Activated CD4-positive, CD25-positive, alpha-beta regulatory T cell treated with anti-CD3 and anti-CD28 coated beads, Interleukin-2, amount 50 U/mL, for 24 hours (primary cell): Measurements from ENCODE around the gene DHRS2.
A peak's percentile ranks its signal among the peaks of the same experiment; 100 is the strongest.
"Not testable (repeated sequence)": the region's sequence is repeated elsewhere in the genome, so short reads cannot be mapped to it uniquely, and the experiment has no call there.

ENCODE experiments used
- ATAC-seq, 2 donors: fragments of 150-1000 bp; cut with Tn5 transposase; one replicate each; pipeline ENCODE4 v1.10.0; 2021; ENCODE audit warnings: mild to moderate bottlenecking in 1 of 2, moderate library complexity in 1 of 2

The DHRS2 gene

GRCh38 chr14:23650506-23650905 lies 14.3 kb downstream of the DHRS2 start:
- no peak for ATAC-seq

GRCh38 chr14:23653051-23653450 lies 16.9 kb downstream of the DHRS2 start:
- no peak for ATAC-seq

GRCh38 chr14:23654231-23654630 lies 18.1 kb downstream of the DHRS2 start:
- ATAC-seq: no peak

GRCh38 chr14:23657959-23658470 lies 21.9 kb downstream of the DHRS2 start:
- no peak for ATAC-seq

- ATAC-seq: peak in 1 of 2 donors; percentile 27
These were observed 24.4 kb downstream of the DHRS2 start for GRCh38 chr14:23660290-23661226.

- ATAC-seq: no peak
These were observed 25.4 kb downstream of the DHRS2 start for GRCh38 chr14:23661542-23661941.

GRCh38 chr14:23663127-23663526 lies 27.0 kb downstream of the DHRS2 start:
- no peak for ATAC-seq

GRCh38 chr14:23663711-23664110 lies 27.5 kb downstream of the DHRS2 start:
- no peak for ATAC-seq

GRCh38 chr14:23664207-23664885 lies 28.2 kb downstream of the DHRS2 start:
- ATAC-seq: no peak

- no peak for ATAC-seq
These were observed 29.3 kb downstream of the DHRS2 start for GRCh38 chr14:23665302-23666016.

- ATAC-seq: no peak
These were observed 31.0 kb downstream of the DHRS2 start for GRCh38 chr14:23667134-23667533.

GRCh38 chr14:23669441-23669840 lies 33.3 kb downstream of the DHRS2 start:
- no peak for ATAC-seq

GRCh38 chr14:23670481-23670880 lies 34.3 kb downstream of the DHRS2 start:
- ATAC-seq: no peak

- ATAC-seq: no peak
These were observed 36.0 kb downstream of the DHRS2 start for GRCh38 chr14:23672200-23672599.

GRCh38 chr14:23675337-23675736 lies 39.2 kb downstream of the DHRS2 start:
- ATAC-seq: no peak

- no peak for ATAC-seq
These were observed 39.7 kb downstream of the DHRS2 start for GRCh38 chr14:23675906-23676305.

- ATAC-seq: no peak
These were observed 45.2 kb downstream of the DHRS2 start for GRCh38 chr14:23681337-23681736.

GRCh38 chr14:23689709-23690514 lies 53.7 kb downstream of the DHRS2 start:
- not testable (repeated sequence) for ATAC-seq

- ATAC-seq: no peak
These were observed 56.3 kb downstream of the DHRS2 start for GRCh38 chr14:23692416-23692815.

GRCh38 chr14:23693252-23693775 lies 57.1 kb downstream of the DHRS2 start:
- ATAC-seq: no peak

GRCh38 chr14:23694085-23694948 lies 58.2 kb downstream of the DHRS2 start:
- ATAC-seq: no peak
